Esophagus squamous epithelium (tissue), 5 donors: ENCODE measurements around the gene SH3RF2. TPM values are rescaled to one million over a fixed set of nuclear protein-coding genes. Genes with fewer than 3 reads are reported as not detected.

ENCODE experiments used
- DNase-seq: peaks from one replicate; lab custom pipeline; 2025; lab: John Stamatoyannopoulos, UW
- H3K27ac ChIP-seq, 4 donors: fragments of 200-600 bp; sonication (generic); one replicate each; pipeline ENCODE4 v1.5.1; 2016 to 2019; ENCODE audit warnings: mild to moderate bottlenecking in 1 of 4
- H3K27me3 ChIP-seq, 4 donors: fragments of 200-600 bp; sonication (generic); 1 replicate in 3 of 4; 2 replicates in 1 of 4; pipeline versions ENCODE4 v1.5.1 to v1.6.0; 2017 to 2021; ENCODE audit warnings: antibody characterized with exemption in 1 of 4
- H3K36me3 ChIP-seq, 3 donors: fragments of 200-600 bp; sonication (generic); one replicate each; pipeline ENCODE4 v1.5.1; 2016 to 2019
- H3K4me1 ChIP-seq, 3 donors: fragments of 200-600 bp; sonication (generic); one replicate each; pipeline ENCODE4 v1.5.1; 2017 to 2019
- H3K4me3 ChIP-seq, 4 donors: fragments of 200-600 bp; sonication (generic); 1 replicate in 3 of 4; 2 replicates in 1 of 4; pipeline ENCODE4 v1.5.1; 2016 to 2019; ENCODE audit warnings: mild to moderate bottlenecking in 2 of 4, moderate library complexity in 1 of 4
- H3K9me3 ChIP-seq, 3 donors: fragments of 200-600 bp; sonication (generic); one replicate each; pipeline ENCODE4 v1.5.1; 2016 to 2019
- POLR2A ChIP-seq, 4 donors: fragments of 450-650 bp; IDR thresholded peaks; one replicate each; pipeline ENCODE4 v1.6.1; 2017; ENCODE audit warnings: antibody characterized with exemption in 4 of 4, mild to moderate bottlenecking in 4 of 4, moderate library complexity in 3 of 4
- WGBS, 2 donors: methylation state at CpG; one replicate each; pipeline ENCODE4 v1.1.5; 2018; 5-methylcytosine and 5-hydroxymethylcytosine counted together
- intact Hi-C: fragments of 100-400 bp; cut with DNase I; formaldehyde crosslinking; loops from one replicate; pipeline ENCODE4 v1.15.0; 2022
- total RNA-seq, 4 donors: library from RNA; depleted of rRNA; stranded (reverse); fragments of >200 nt; gene quantifications; one replicate each; pipeline ENCODE4 v1.1.0, GENCODE V29; 2016
- TF ChIP-seq, protein P1 (sequence below), 6 experiments: fragments of 450-650 bp in 4 of 6; fragments of 200-600 bp in 2 of 6; sonication (generic) in 2 of 6; IDR thresholded peaks; one replicate each; pipeline ENCODE4 v1.5.1; 2016 to 2019; ENCODE audit warnings: antibody characterized with exemption in 6 of 6, mild to moderate bottlenecking in 4 of 6, moderate library complexity in 4 of 6
- donor health status: DM: yes; HTN: yes; CAD: no.

Gene SH3RF2
- total RNA-seq, 4 donors from 2014 or later: 33.4 to 63.1 (median 59.1) TPM

DNA sequence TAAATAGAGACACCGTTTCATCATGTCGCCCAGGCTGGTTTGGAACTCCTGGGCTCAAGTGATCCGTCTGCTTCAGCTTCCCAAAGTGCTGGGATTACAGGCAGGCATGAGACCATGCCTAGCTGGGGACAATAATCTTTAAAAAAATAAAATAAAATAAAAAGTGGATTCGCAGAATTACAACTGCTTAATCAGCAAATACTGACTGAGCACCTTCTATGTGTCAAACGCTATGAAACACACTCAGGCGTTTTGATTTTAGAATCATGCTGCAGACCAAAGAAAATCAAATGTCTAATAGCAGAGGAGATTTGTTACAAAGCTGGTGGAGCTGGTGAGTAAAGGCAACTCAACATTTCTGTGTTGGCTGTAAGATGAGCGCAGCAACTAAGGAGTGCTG lies 22.7 kb upstream of the SH3RF2 start:
- intact Hi-C loops: no loop called here
- TF ChIP-seq, protein P1, sequence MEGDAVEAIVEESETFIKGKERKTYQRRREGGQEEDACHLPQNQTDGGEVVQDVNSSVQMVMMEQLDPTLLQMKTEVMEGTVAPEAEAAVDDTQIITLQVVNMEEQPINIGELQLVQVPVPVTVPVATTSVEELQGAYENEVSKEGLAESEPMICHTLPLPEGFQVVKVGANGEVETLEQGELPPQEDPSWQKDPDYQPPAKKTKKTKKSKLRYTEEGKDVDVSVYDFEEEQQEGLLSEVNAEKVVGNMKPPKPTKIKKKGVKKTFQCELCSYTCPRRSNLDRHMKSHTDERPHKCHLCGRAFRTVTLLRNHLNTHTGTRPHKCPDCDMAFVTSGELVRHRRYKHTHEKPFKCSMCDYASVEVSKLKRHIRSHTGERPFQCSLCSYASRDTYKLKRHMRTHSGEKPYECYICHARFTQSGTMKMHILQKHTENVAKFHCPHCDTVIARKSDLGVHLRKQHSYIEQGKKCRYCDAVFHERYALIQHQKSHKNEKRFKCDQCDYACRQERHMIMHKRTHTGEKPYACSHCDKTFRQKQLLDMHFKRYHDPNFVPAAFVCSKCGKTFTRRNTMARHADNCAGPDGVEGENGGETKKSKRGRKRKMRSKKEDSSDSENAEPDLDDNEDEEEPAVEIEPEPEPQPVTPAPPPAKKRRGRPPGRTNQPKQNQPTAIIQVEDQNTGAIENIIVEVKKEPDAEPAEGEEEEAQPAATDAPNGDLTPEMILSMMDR (IDR thresholded peaks at IDR 0.05): no peak
- TF ChIP-seq POLR2A (IDR thresholded peaks at IDR 0.05): no peak
- WGBS, 2 donors: 94% methylated on average over 7 of the region's 7 CpGs
- Histone ChIP-seq H3K9me3 (no peaks in the 10 kb centered on the region), H3K4me1 (no peaks in the 10 kb centered on the region), H3K27ac (no peak overlapping the region), H3K27me3 (no peaks in the 10 kb centered on the region), H3K4me3 (no peak overlapping the region), H3K36me3 (no peaks in the 10 kb centered on the region)
- no peak for DNase-seq

DNA sequence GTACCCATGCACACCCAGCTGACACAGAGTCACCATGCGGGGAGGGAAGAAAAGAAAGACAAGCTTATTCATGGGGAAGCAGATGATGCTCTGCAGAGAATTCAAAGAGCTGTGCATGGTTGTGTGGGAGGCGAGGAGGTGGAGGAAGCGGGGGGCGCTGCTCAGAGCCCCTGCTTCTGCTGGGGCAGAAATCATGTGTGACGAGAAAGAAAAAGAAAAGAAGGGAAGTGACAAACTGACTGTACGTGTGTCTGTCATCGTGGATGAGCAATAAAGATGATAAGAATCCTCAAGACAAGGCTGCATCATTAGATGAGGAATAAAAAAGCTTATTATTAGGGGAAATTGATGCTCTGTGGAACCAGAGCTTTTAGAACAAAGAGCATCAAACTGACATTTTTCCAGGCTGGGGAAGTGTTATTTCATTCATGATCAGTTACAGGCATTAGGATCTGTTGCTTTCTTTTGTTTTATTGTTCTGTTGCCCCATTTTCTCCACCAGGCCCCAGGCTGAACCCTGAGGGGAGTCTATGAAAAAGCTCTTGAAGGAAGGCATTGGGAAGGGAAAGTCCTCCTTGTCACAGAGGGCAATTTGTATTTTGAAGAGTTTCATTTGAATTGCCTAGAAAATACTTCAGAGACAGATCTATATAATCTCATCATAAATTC lies 20.3 kb upstream of the SH3RF2 start:
- WGBS, 2 donors: 81 to 95% methylated on average over 7 of the region's 7 CpGs
- no peak overlapping the region for H3K27ac ChIP-seq
- H3K9me3 ChIP-seq: no peaks in the 10 kb centered on the region
- H3K4me3 ChIP-seq: no peak overlapping the region
- no peaks in the 10 kb centered on the region for H3K27me3 ChIP-seq
- no peaks in the 10 kb centered on the region for H3K36me3 ChIP-seq
- no peak for DNase-seq
- intact Hi-C loops: no loop called here
- H3K4me1 ChIP-seq: peaks cover 0 to 14% (median 4%) of the 10 kb centered on the region in 3 donors
- TF ChIP-seq, protein P1 (IDR thresholded peaks at IDR 0.05): no peak
- no peak for TF ChIP-seq POLR2A (IDR thresholded peaks at IDR 0.05)

DNA sequence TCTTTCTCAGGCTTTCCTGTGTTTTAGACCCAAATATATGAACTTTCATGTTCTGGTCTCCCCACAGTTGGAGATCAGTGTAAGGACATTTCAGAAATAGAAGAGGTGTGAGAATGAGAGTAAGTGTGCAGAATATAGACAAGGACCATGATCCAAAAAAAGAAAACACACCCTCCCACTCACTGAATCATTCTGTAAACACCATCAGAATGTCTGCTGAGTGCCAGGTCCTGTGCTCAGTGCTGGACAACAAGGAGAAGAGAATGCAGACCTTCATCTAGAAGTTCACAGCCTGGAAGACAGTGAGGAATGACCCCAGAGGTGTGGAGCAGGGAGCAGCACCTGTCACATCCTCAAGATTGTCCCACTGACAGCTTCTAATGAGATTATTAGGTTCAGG lies 19.1 kb upstream of the SH3RF2 start:
- H3K4me1 ChIP-seq: peaks cover 0 to 26% (median 8%) of the 10 kb centered on the region in 3 donors
- no peaks in the 10 kb centered on the region for H3K9me3 ChIP-seq

DNA sequence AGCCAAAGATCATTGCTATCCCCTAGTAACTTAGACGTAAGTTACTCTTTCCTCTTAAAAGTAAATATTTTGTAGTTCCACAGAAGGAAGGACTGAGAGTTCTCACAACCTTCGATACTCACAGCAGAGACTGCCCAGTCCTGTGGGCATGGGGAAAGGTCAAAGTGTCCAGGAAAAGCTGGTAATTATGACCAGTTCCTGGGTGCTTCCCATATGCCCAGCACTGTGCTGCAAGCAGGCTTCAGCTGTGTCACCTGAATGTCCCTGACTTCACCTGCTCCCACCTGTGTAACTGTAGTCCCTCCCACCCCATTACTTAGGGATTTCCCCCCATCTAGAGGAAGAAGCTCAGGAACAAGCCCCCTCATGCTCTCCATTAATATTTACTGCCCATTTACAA lies 18.0 kb upstream of the SH3RF2 start:
- H3K4me1 ChIP-seq: peaks cover 0 to 33% (median 8%) of the 10 kb centered on the region in 3 donors
- TF ChIP-seq, protein P1 (IDR thresholded peaks at IDR 0.05): no peak
- no peak for TF ChIP-seq POLR2A (IDR thresholded peaks at IDR 0.05)
- 81 to 88% methylated on average over 2 of the region's 2 CpGs for WGBS, 2 donors
- H3K4me3 ChIP-seq: no peak overlapping the region
- H3K27me3 ChIP-seq: no peaks in the 10 kb centered on the region
- DNase-seq: no peak
- intact Hi-C loops: no loop called here
- no peaks in the 10 kb centered on the region for H3K36me3 ChIP-seq
- H3K9me3 ChIP-seq: no peaks in the 10 kb centered on the region
- H3K27ac ChIP-seq: no peak overlapping the region

More for the DNA sequence above, 19.1 kb upstream of the SH3RF2 start:
- Histone ChIP-seq H3K4me3 (no peak overlapping the region), H3K27ac (no peak overlapping the region), H3K27me3 (no peaks in the 10 kb centered on the region), H3K36me3 (no peaks in the 10 kb centered on the region)
- intact Hi-C loops: no loop called here
- no peak for DNase-seq
- no peak for TF ChIP-seq POLR2A (IDR thresholded peaks at IDR 0.05)
- TF ChIP-seq, protein P1 (IDR thresholded peaks at IDR 0.05): no peak

DNA sequence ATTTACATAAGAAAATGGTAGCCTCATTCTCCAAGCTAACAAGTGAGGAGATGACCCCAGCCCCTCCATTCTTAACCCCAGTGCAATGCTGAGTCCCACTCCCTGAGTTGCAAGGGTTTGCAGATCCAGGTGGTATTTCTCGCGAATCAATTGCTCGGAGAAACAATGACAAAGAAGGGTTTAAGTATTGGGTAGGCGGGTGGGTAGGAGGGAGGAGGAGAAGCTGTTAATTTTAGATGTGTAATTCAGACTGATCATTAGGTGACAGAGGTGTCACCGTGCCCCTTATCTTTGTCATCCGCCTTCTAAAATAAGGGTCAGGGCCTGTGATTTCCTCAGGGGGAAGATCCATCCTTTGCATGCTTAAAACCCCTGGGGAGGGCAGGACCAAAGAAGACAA lies 17.0 kb upstream of the SH3RF2 start:
- TF ChIP-seq, protein P1 (IDR thresholded peaks at IDR 0.05): no peak
- no peak for TF ChIP-seq POLR2A (IDR thresholded peaks at IDR 0.05)
- H3K4me1 ChIP-seq: peaks cover 0 to 42% (median 11%) of the 10 kb centered on the region in 3 donors
- no peaks in the 10 kb centered on the region for H3K36me3 ChIP-seq
- H3K27me3 ChIP-seq: no peaks in the 10 kb centered on the region
- DNase-seq: no peak
- intact Hi-C loops: no loop called here
- 83 to 90% methylated on average over 6 of the region's 6 CpGs for WGBS, 2 donors
- no peak overlapping the region for H3K27ac ChIP-seq
- no peaks in the 10 kb centered on the region for H3K9me3 ChIP-seq
- no peak overlapping the region for H3K4me3 ChIP-seq
